ENCODE results near the gene FOXL3.

DNA sequence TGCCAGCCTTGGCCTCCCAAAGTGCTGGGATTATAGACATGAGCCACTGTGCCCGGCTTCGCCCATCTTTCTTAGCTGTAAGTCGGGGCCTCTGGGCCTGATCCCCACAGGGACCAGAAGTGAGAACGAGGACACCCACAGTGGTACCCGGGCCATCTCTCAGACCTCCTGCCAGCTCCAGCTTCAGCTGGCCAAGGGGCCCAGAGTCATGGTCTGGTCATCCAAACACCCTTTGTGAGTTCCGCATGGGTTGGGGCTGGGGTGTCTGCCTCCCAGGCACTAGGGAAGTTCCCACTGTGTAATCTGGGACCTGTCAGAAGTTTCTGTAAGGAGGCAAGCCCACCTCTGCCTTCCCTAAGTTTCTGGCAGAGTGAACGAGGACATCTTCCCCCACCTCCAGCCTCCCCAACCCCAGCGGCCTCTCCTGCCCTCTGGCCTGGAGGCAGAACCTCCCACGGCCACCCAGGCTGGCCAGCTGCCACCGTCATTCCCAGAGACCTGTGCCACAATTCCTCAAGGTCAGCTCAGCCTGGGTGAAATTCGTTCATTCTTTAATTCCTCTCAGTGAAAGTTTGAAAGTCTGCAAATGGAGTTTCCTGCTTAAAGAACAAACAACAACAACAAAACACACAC, 19.5 kb upstream of the FOXL3 start:
- TF ChIP-seq POLR2A (IDR thresholded peaks at IDR 0.05): no peak
- TF ChIP-seq, protein P1, sequence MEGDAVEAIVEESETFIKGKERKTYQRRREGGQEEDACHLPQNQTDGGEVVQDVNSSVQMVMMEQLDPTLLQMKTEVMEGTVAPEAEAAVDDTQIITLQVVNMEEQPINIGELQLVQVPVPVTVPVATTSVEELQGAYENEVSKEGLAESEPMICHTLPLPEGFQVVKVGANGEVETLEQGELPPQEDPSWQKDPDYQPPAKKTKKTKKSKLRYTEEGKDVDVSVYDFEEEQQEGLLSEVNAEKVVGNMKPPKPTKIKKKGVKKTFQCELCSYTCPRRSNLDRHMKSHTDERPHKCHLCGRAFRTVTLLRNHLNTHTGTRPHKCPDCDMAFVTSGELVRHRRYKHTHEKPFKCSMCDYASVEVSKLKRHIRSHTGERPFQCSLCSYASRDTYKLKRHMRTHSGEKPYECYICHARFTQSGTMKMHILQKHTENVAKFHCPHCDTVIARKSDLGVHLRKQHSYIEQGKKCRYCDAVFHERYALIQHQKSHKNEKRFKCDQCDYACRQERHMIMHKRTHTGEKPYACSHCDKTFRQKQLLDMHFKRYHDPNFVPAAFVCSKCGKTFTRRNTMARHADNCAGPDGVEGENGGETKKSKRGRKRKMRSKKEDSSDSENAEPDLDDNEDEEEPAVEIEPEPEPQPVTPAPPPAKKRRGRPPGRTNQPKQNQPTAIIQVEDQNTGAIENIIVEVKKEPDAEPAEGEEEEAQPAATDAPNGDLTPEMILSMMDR (IDR thresholded peaks at IDR 0.05): no peak

Measured in adrenal gland (tissue), 5 donors.